K562 (cell line): ENCODE measurements around the gene ETDC. TPM values are rescaled to one million over a fixed set of nuclear protein-coding genes. Genes with fewer than 3 reads are reported as not detected.

Experiments used
- ATAC-seq: fragments of 200-7000 bp; cut with Tn5 transposase; 3 replicates; pipeline ENCODE4 v1.9.1; 2020; ENCODE audit warnings: moderate library complexity
- BruUV-seq: library from RNA; stranded (reverse); fragments of 400-500 nt; replicated peaks from 2 replicates; lab custom pipeline; 2021; lab: Mats Ljungman, UMichigan
- CTCF ChIA-PET: fragments of 300-600 bp; formaldehyde crosslinking; extraction: SDS; loops from one replicate; lab custom pipeline; 2021; ENCODE audit warnings: low intra/inter-chr PET ratio; lab: Yijun Ruan, JAX
- POLR2A ChIA-PET: fragments of 300-600, 350-650 bp; sonication (Branson Sonifier 250); formaldehyde crosslinking; extraction: SDS; loops from one replicate; lab custom pipeline; 2021; ENCODE audit warnings: antibody characterized with exemption, inconsistent platforms; lab: Yijun Ruan, JAX
- DNase-seq, 4 experiments: peaks; one replicate each; pipeline versions ENCODE4 v3.0.0 to v3.0.0-alpha.2; 2011 to 2018; ENCODE audit warnings: low spot score in 3 of 4, mixed read lengths in 3 of 4; ENCODE audit errors: extremely low read depth in 1 of 4
- FAIRE-seq: peaks from 2 replicates; lab custom pipeline; 2011; peaks lifted over from hg19 to GRCh38; lab: Jason Lieb, UNC
- H2AFZ ChIP-seq: 2 replicates; pipeline ENCODE4 v1.6.0; 2011; ENCODE audit warnings: low read depth, low read length, control low read depth, inconsistent platforms
- H3K27ac ChIP-seq: fragments of 200-600 bp; 3 replicates; pipeline ENCODE4 v1.8.0; 2011; ENCODE audit warnings: low read depth, mild to moderate bottlenecking, control low read depth, inconsistent platforms, low read length, moderate library complexity, mixed read lengths; ENCODE audit errors: extremely low read depth
- H3K27me3 ChIP-seq, 2 experiments: fragments of 300-600 bp in 1 of 2; 2 replicates in 1 of 2; 3 replicates in 1 of 2; pipeline versions ENCODE4 v1.6.0 to v1.8.0; 2011; ENCODE audit warnings: inconsistent platforms in 2 of 2, low read length in 2 of 2, mild to moderate bottlenecking in 1 of 2, mixed read lengths in 1 of 2, moderate library complexity in 1 of 2; ENCODE audit not compliant: control insufficient read depth in 2 of 2, insufficient read depth in 2 of 2
- H3K36me3 ChIP-seq: fragments of 300-600 bp; 3 replicates; pipeline ENCODE4 v1.8.0; 2011; ENCODE audit warnings: mild to moderate bottlenecking, low read length, inconsistent platforms; ENCODE audit not compliant: control insufficient read depth, insufficient read depth
- H3K4me1 ChIP-seq, 2 experiments: fragments of 200-600 bp in 1 of 2; replicated peaks in 1 of 2; 2 replicates in 1 of 2; 3 replicates in 1 of 2; pipeline versions ENCODE4 v1.5.1 to v1.8.0; 2011; ENCODE audit warnings: inconsistent platforms in 2 of 2, low read length in 2 of 2, mild to moderate bottlenecking in 1 of 2, mixed read lengths in 1 of 2, moderate library complexity in 1 of 2; ENCODE audit not compliant: control insufficient read depth in 2 of 2, insufficient read depth in 2 of 2
- H3K4me2 ChIP-seq: 2 replicates; pipeline ENCODE4 v1.6.1; 2011; ENCODE audit warnings: low read length, control low read depth, inconsistent platforms, mixed read lengths; ENCODE audit not compliant: insufficient read depth
- H3K4me3 ChIP-seq: fragments of 200-600 bp; sonication (generic), shearing (Covaris generic); 2 replicates; pipeline ENCODE4 v1.5.1; 2016; ENCODE audit warnings: control low read depth, inconsistent platforms
- H3K79me2 ChIP-seq: fragments of 200-600 bp; 3 replicates; pipeline ENCODE4 v1.8.0; 2011; ENCODE audit warnings: low read length, inconsistent platforms; ENCODE audit not compliant: control insufficient read depth, insufficient read depth
- H3K9ac ChIP-seq, 2 experiments: 2 replicates each; pipeline versions ENCODE4 v1.6.0 to v1.6.1; 2011; ENCODE audit warnings: low read depth in 2 of 2, low read length in 2 of 2, control low read depth in 1 of 2, inconsistent platforms in 1 of 2, mild to moderate bottlenecking in 1 of 2, mixed read lengths in 1 of 2; ENCODE audit not compliant: insufficient read depth in 1 of 2
- H3K9me1 ChIP-seq: one replicate; pipeline ENCODE4 v1.6.0; 2011; ENCODE audit warnings: inconsistent platforms, mild to moderate bottlenecking, low read length, moderate library complexity; ENCODE audit not compliant: control insufficient read depth, insufficient read depth
- H3K9me3 ChIP-seq: replicated peaks from 2 replicates; pipeline ENCODE4 v1.5.1; 2011; ENCODE audit warnings: low read depth, low read length, inconsistent platforms; ENCODE audit not compliant: control insufficient read depth, insufficient read depth
- H4K20me1 ChIP-seq: replicated peaks from 2 replicates; pipeline ENCODE4 v1.6.1; 2011; ENCODE audit warnings: low read length, inconsistent platforms, mixed read lengths; ENCODE audit not compliant: control insufficient read depth, insufficient read depth
- ETV5 ChIP-seq: sonication (generic); formaldehyde crosslinking; IDR thresholded peaks from 2 replicates; pipeline ENCODE4 v1.4.0; 2020; ENCODE audit warnings: low read depth, mild to moderate bottlenecking, missing genetic modification reagents
- RNF2 ChIP-seq: sonication (generic); IDR thresholded peaks from 2 replicates; pipeline ENCODE4 v1.6.1; 2016
- WGBS: fragments of 100-300 bp; shearing (Covaris generic); methylation state at CpG from one replicate; pipeline ENCODE4 v1.1.6; 2016; ENCODE audit warnings: low coverage, mixed read lengths; ENCODE audit not compliant: insufficient coverage; ENCODE audit errors: missing lambda C conversion rate; 5-methylcytosine and 5-hydroxymethylcytosine counted together
- in situ Hi-C: fragments of 300-500 bp; cut with MboI; formaldehyde crosslinking; loops from 4 replicates; pipeline ENCODE4 v1.15.0; 2018; ENCODE audit warnings: inconsistent platforms, mixed read lengths
- intact Hi-C: fragments of 100-400 bp; cut with micrococcal nuclease; formaldehyde crosslinking; loops from 2 replicates; pipeline ENCODE4 v1.14.2; 2022
- polyA plus RNA-seq, 8 experiments: library from polyadenylated mRNA; depleted of rRNA in 4 of 8; stranded (reverse) in 5 of 8; unstranded in 3 of 8; fragments of >200 nt; fragmentation: Nextera tagmentation in 2 of 8; fragmentation: Illumina TruSeq in 1 of 8; extraction: Ambion mirVana in 2 of 8; extraction: Trizol in 1 of 8; gene quantifications; 2 replicates each; pipeline versions ENCODE4 v1.2.1 to v1.2.3, GENCODE V29; 2011 to 2014; ENCODE audit warnings: inconsistent platforms in 1 of 8, missing spikeins in 1 of 8
- total RNA-seq, 7 experiments: library from RNA; depleted of rRNA in 6 of 7; stranded (reverse); fragments of >200 nt in 6 of 7; fragmentation: Illumina TruSeq in 2 of 7; extraction: Trizol in 2 of 7; gene quantifications; 2 replicates each; pipeline versions ENCODE4 v1.2.1 to v1.2.3, GENCODE V29; 2011 to 2021; ENCODE audit warnings: low replicate concordance in 1 of 7
- TF ChIP-seq, protein P1 (sequence below): fragments of 250-450 bp; sonication (Bioruptor Pico); IDR thresholded peaks from 2 replicates; pipeline ENCODE4 v1.4.0; 2020; ENCODE audit warnings: mild to moderate bottlenecking
- TF ChIP-seq, protein P2 (sequence below): fragments of 450-650 bp; IDR thresholded peaks from 2 replicates; pipeline ENCODE4 v1.6.1; 2016; ENCODE audit warnings: low read depth

Gene ETDC
- total and polyA plus RNA-seq, 9 of the 15 experiments (the other 6 are each of a cell fraction or from before 2014, with no cell fraction given), result not detected

DNA sequence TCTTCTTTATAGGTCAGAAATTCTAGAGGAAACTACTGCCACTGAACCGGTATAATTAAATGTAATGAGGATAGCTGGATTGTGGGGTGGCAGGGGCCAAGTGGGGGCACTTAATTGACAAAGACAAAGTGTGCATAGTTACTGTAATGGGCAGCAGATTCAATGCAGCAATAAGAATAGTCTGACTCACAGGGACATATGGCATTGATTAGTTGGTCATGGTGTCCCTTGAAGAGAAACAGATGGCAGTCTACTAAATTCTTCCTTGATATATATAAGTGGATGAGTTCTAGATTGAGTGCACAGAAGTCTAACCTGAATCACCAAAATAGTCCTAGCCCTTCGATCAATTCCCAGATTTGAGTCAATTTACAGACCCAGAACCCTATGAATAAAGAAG, 31.6 kb downstream of the ETDC start:
- Histone ChIP-seq H3K9ac (no peak overlapping the region), H3K27me3 (no peaks in the 10 kb centered on the region), H2AFZ (no peak overlapping the region), H3K79me2 (peaks cover 32% of the 10 kb centered on the region), H4K20me1 (no peaks in the 10 kb centered on the region), H3K4me1 (peaks cover 12 to 13% of the 10 kb centered on the region in 2 experiments; a peak in 4 of 5 replicates), H3K4me2 (peak overlapping the region; percentile 84; the same call in 1 of the 2 replicates), H3K27ac (no peak overlapping the region), H3K9me3 (no peaks in the 10 kb centered on the region), H3K36me3 (no peaks in the 10 kb centered on the region), H3K4me3 (no peak overlapping the region), H3K9me1 (no peaks in the 10 kb centered on the region)
- in situ Hi-C loops (no loop called here), intact Hi-C loops (no loop called here)
- DNase-seq (no peak), ATAC-seq (no peak), FAIRE-seq (no peak)
- no TSS peak for BruUV-seq
- POLR2A ChIA-PET, result no interaction called here
- TF ChIP-seq, protein P1, sequence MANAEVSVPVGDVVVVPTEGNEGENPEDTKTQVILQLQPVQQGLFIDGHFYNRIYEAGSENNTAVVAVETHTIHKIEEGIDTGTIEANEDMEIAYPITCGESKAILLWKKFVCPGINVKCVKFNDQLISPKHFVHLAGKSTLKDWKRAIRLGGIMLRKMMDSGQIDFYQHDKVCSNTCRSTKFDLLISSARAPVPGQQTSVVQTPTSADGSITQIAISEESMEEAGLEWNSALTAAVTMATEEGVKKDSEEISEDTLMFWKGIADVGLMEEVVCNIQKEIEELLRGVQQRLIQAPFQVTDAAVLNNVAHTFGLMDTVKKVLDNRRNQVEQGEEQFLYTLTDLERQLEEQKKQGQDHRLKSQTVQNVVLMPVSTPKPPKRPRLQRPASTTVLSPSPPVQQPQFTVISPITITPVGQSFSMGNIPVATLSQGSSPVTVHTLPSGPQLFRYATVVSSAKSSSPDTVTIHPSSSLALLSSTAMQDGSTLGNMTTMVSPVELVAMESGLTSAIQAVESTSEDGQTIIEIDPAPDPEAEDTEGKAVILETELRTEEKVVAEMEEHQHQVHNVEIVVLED (CRISPR knock-in tag), result no peak
- TF ChIP-seq RNF2 (no peak), ETV5 (CRISPR knock-in tag) (no peak)
- TF ChIP-seq, protein P2, sequence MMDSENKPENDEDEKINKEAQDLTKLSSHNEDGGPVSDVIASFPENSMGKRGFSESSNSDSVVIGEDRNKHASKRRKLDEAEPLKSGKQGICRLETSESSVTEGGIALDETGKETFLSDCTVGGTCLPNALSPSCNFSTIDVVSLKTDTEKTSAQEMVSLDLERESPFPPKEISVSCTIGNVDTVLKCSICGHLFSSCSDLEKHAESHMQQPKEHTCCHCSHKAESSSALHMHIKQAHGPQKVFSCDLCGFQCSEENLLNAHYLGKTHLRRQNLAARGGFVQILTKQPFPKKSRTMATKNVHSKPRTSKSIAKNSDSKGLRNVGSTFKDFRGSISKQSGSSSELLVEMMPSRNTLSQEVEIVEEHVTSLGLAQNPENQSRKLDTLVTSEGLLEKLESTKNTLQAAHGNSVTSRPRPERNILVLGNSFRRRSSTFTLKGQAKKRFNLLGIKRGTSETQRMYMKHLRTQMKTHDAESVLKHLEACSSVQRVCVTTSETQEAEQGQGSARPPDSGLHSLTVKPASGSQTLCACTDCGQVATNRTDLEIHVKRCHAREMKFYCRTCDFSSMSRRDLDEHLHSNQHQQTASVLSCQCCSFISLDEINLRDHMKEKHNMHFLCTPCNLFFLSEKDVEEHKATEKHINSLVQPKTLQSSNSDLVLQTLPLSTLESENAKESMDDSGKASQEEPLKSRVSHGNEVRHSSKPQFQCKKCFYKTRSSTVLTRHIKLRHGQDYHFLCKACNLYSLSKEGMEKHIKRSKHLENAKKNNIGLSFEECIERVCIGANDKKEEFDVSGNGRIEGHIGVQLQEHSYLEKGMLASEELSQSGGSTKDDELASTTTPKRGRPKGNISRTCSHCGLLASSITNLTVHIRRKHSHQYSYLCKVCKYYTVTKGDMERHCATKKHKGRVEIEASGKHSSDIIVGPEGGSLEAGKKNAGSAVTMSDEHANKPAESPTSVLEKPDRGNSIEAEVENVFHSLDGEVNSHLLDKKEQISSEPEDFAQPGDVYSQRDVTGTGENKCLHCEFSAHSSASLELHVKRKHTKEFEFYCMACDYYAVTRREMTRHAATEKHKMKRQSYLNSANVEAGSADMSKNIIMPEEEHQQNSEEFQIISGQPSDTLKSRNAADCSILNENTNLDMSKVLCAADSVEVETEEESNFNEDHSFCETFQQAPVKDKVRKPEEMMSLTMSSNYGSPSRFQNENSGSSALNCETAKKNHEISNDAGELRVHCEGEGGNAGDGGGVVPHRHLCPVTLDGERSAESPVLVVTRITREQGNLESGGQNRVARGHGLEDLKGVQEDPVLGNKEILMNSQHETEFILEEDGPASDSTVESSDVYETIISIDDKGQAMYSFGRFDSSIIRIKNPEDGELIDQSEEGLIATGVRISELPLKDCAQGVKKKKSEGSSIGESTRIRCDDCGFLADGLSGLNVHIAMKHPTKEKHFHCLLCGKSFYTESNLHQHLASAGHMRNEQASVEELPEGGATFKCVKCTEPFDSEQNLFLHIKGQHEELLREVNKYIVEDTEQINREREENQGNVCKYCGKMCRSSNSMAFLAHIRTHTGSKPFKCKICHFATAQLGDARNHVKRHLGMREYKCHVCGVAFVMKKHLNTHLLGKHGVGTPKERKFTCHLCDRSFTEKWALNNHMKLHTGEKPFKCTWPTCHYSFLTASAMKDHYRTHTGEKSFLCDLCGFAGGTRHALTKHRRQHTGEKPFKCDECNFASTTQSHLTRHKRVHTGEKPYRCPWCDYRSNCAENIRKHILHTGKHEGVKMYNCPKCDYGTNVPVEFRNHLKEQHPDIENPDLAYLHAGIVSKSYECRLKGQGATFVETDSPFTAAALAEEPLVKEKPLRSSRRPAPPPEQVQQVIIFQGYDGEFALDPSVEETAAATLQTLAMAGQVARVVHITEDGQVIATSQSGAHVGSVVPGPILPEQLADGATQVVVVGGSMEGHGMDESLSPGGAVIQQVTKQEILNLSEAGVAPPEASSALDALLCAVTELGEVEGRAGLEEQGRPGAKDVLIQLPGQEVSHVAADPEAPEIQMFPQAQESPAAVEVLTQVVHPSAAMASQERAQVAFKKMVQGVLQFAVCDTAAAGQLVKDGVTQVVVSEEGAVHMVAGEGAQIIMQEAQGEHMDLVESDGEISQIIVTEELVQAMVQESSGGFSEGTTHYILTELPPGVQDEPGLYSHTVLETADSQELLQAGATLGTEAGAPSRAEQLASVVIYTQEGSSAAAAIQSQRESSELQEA, result no peak
- 40% methylated on average over 2 of the region's 2 CpGs for WGBS
- CTCF ChIA-PET, result interaction anchor here (0.6 kb wide), 1 partner anchor 918 kb away, joined by 3 read pairs; no protein-coding TSS in a partner anchor
